ENCODE results near the gene SLIT1. TPM values are rescaled to one million over a fixed set of nuclear protein-coding genes. Genes with fewer than 3 reads are reported as not detected.

SLIT1 gene
- total and polyA plus RNA-seq, 2 of the 8 experiments (the other 6 are each of a cell fraction or from before 2014, with no cell fraction given), result 0.70 to 0.88 TPM

GRCh38 chr10:97196223-97197029 lies 10.7 kb upstream of the SLIT1 start:
- Histone ChIP-seq H3K4me1 (replicated peaks in 1 of 4; ENCODE audit: control insufficient read depth in 3 of 4, insufficient read depth in 4 of 4, low read length in 3 of 4) (peaks cover 2 to 9% (median 5%) of the 10 kb centered on the region in 4 experiments; a peak in 5 of 7 replicates), H3K79me2 (ENCODE audit: control insufficient read depth in 1 of 2, insufficient read depth in 2 of 2, low read length in 2 of 2) (no peaks in the 10 kb centered on the region), H3K27me3 (replicated peaks in 1 of 4; ENCODE audit: control insufficient read depth in 3 of 4, extremely low read depth in 1 of 4, insufficient read depth in 3 of 4, low read length in 3 of 4) (peaks cover 0 to 12% (median 7%) of the 10 kb centered on the region in 4 experiments; a peak in 5 of 7 replicates), H3K36me3 (ENCODE audit: control insufficient read depth in 2 of 4, insufficient read depth in 4 of 4, low read length in 3 of 4) (no peaks in the 10 kb centered on the region), H2BK120ac (replicated peaks; ENCODE audit: low read depth, low read length) (no peak overlapping the region), H4K8ac (ENCODE audit: extremely low read depth, insufficient read depth, low read length) (peak overlapping the region; percentile 52; the same call in 1 of the 2 replicates), H3K23ac (ENCODE audit: insufficient read length) (no peak overlapping the region), H4K20me1 (replicated peaks in 1 of 2; ENCODE audit: control insufficient read depth in 1 of 2, insufficient read depth in 2 of 2, low read length in 2 of 2) (peaks cover 0 to 3% of the 10 kb centered on the region in 2 experiments), H2BK12ac (ENCODE audit: low read depth, low read length) (no peak overlapping the region), H3K56ac (replicated peaks; ENCODE audit: insufficient read length, low read depth, low read length) (no peak overlapping the region), H3K79me1 (ENCODE audit: low read depth, low read length) (no peaks in the 10 kb centered on the region), H3K23me2 (ENCODE audit: low read depth, low read length) (peaks cover 4% of the 10 kb centered on the region; the same call in 1 of the 2 replicates), H2BK20ac (ENCODE audit: low read length) (no peak overlapping the region), H3K14ac (ENCODE audit: insufficient read length) (no peak overlapping the region), H3K9me3 (ENCODE audit: insufficient read depth in 2 of 2, low read depth in 1 of 2, low read length in 1 of 2) (no peaks in the 10 kb centered on the region), H3K27ac (ENCODE audit: low read depth, low read length) (no peak overlapping the region), H3K18ac (ENCODE audit: extremely low read depth, low read length) (peak overlapping the region; percentile 13; the same call in 1 of the 2 replicates), H3K4ac (replicated peaks; ENCODE audit: insufficient read length, low read depth, low read length) (no peak overlapping the region), H2BK5ac (ENCODE audit: low read depth, low read length) (no peak overlapping the region), H3K4me3 (ENCODE audit: extremely low read depth in 1 of 4, insufficient read depth in 2 of 4, low read depth in 3 of 4, low read length in 4 of 4) (peak overlapping the region; percentile 49 to 76 (median 64)), H4K91ac (replicated peaks; ENCODE audit: insufficient read length, low read length) (no peak overlapping the region), H3K9ac (replicated peaks in 1 of 4; ENCODE audit: extremely low read depth in 1 of 4, low read depth in 3 of 4, low read length in 3 of 4) (no peak overlapping the region), H2AK5ac (ENCODE audit: low read depth, low read length) (no peak overlapping the region), H2AFZ (ENCODE audit: low read length) (0 out of 2 replicates have a peak overlapping the region, but pooled peaks have one; percentile 10), H4K5ac (ENCODE audit: insufficient read length, low read depth, low read length) (no peak overlapping the region), H2BK15ac (ENCODE audit: low read length) (0 out of 2 replicates have a peak overlapping the region, but pooled peaks have one; percentile 36), H3K4me2 (ENCODE audit: insufficient read depth in 1 of 2, low read depth in 2 of 2, low read length in 2 of 2) (peak overlapping the region; percentile 66 to 73)
- FAIRE-seq (peak; percentile 90), DNase-seq (ENCODE audit: low read depth in 1 of 2, low spot score in 2 of 2) (peak; percentile 56 to 85)
- 2% methylated on average over 48 of the region's 56 CpGs; no CpG with 5 or more reads in 1 of the 2 experiments for WGBS, 2 experiments (ENCODE audit: extremely low coverage in 1 of 2, insufficient coverage in 1 of 2, insufficient read length in 1 of 2, insufficient replicate concordance in 2 of 2, low coverage in 1 of 2, low lambda C conversion rate in 2 of 2, missing lambda C conversion rate in 1 of 2)
- POLR2A ChIA-PET (ENCODE audit: partially characterized antibody), result interaction anchor here (0.8 to 2.0 kb wide), 5 partner anchors 11 to 57 kb away, joined by 3 to 5 read pairs (median 3); partner anchors contain the start of gene SLIT1
- CTCF ChIA-PET (ENCODE audit: partially characterized antibody), result interaction anchor here (0.7 to 44.6 kb wide), 35 partner anchors 11 to 202 kb away, joined by 3 to 1348 read pairs (median 5); partner anchors contain the start of gene SLIT1
- TF ChIP-seq CREB1 (IDR thresholded peaks at IDR 0.05) (no peak), MAFK (IDR thresholded peaks at IDR 0.05; ENCODE audit: low read depth, low read length) (no peak), RBBP5 (IDR thresholded peaks at IDR 0.05; ENCODE audit: borderline replicate concordance, low read depth, low read length) (no peak), EZH2 (IDR thresholded peaks at IDR 0.05; ENCODE audit: low read depth, low read length, severe bottlenecking) (peak; percentile 49), CHD2 (IDR thresholded peaks at IDR 0.05; ENCODE audit: low read length) (no peak)

Data from H1 (cell line).